A673 (cell line): ENCODE data around the gene KLF11.

ENCODE experiments used
- CTCF ChIP-seq: fragments of 300-800, 200-600 bp; sonication (generic); conservative IDR thresholded peaks from 2 replicates; pipeline ENCODE4 v1.5.1; 2017; ENCODE audit warnings: low read depth, mild to moderate bottlenecking, antibody characterized with exemption, low read length, moderate library complexity, mixed read lengths
- EZH2 ChIP-seq: fragments of 200-600 bp; sonication (generic); IDR thresholded peaks from 2 replicates; pipeline ENCODE4 v1.6.1; 2017; ENCODE audit warnings: borderline replicate concordance, low read depth, mild to moderate bottlenecking, mixed read lengths, antibody characterized with exemption, low read length; ENCODE audit not compliant: poor library complexity, severe bottlenecking

DNA sequence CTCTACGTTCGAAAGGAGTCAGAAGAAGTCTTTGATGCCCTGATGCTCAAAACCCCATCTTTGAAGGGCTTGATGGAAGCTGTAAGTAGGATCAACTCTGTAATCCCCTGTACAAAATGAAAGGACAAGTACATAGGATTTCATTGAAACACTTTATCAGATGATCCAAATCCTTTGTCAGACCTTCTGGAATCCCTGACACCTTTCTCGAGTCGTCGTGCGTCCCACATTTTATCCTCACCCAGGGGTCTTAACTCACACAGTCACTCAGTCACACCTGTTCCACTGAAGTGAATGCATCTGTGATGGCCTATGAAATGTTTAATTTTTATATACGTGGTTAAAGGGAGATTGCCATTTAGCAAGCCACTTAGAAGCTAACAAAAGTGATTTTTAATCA, 47.0 kb upstream of the KLF11 start:
- TF ChIP-seq CTCF: no peak
- no peak for TF ChIP-seq EZH2
